Inflammatory macrophage treated with lipopolysaccharide for 1 hour (primary cell): ENCODE data around the gene TSPAN4.

Experiments used
- DNase-seq, 2 donors: peaks; one replicate each; pipeline ENCODE4 v3.0.0-alpha.2; 2020 to 2022

Gene TSPAN4

GRCh38 chr11:808427-809286, 34.0 kb upstream of the TSPAN4 start:
- DNase-seq = no peak

GRCh38 chr11:809287-810039, 33.2 kb upstream of the TSPAN4 start, which contains the start of gene RPLP2:
Gene RPLP2, plus strand, starts transcription at chr11:809967. Its CDS starts 268 bp downstream, at chr11:810235.
- peak; percentile 96 to 99 for DNase-seq

- DNase-seq = no peak
Observed at GRCh38 chr11:810040-810567, 32.5 kb upstream of the TSPAN4 start.

DNA sequence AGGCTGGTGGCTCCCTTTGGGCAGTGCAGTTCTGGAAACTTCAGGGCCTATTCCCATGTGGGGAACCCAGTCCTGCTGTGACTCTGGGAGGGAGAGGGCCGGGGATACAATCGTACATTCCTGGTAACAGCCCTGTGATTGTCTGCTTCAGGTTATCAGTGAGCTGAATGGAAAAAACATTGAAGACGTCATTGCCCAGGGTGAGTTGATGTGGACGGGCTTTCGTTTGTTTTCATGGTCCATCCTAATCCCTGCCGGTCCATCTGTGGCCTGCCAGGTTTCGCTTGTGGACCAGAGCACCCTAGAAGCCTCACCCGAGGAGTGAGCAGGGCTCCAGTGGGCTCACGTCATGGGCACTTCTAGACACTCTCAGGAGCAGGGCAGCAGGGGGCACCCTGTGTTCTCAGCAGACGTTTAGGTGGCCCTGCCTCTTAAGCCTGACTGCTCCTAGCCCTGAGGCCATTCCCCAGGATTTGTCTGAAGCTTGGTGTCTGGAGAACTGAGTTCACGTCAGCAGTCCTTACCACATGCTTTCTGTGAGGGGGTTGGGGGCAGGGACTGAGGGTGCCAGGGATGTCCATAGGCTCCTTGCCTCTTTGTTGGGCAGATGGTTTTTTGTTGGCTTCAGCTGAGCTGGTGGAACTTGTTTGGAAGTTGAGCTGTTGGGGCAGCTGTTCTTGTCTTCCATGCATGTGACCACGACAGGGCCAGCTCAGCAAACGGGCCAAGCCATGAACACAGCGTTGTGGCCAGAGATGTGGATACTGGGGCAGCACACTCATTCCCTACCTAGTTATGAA, 31.0 kb upstream of the TSPAN4 start:
- DNase-seq = no peak

- DNase-seq = no peak
Observed at GRCh38 chr11:812390-812789, 30.3 kb upstream of the TSPAN4 start.

DNA sequence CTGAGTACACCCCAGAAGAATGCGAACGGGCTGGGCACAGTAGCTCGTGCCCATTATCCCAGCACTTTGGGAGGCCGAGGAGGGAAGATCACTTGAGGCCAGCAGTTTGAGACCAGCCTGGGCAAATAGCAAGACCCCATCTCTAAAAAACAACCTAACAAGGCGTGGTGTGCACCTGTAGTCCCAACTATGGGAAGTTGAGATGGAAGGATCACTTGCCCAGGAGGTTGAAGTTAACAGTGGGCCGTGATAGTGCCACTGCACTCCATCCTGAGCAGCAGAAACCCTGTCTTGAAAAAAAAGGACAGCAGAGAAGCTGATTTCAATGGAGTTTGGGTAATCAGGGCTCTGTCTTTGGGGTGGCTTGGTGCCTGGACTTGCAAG, 29.6 kb upstream of the TSPAN4 start:
- no peak for DNase-seq

DNA sequence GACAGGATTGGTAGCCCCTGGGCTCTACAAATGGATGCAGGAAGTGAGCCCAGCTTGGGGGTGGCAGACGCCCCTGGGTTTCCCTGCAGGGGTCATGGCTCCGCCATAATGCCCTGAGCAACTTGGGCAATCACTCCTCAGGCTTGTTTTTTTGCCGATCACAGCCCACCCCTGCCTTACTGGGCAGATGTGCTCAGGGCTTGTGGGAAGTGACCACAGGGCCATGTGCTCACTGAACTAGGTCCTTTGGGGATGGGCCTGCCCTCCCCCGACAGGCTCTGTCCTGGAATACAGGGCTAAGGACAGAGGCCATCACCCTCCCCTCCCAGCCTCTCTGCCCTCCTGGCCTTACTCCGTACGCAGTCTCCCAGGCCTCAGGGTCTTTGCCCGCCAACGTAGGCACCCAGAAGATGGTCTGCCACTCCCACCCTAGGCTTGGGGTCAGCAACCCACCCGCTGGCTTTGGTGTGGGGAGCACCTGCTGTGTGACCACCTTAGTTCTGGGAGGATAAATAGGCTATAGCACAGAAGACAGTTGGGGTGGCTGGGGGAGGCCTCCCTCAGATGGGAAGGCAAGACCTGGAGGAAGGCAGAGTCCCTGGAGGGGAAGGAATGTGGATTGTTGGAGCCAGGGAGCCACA, 29.1 kb upstream of the TSPAN4 start:
- no peak for DNase-seq

GRCh38 chr11:815675-816432, 26.8 kb upstream of the TSPAN4 start:
- no peak for DNase-seq

DNA sequence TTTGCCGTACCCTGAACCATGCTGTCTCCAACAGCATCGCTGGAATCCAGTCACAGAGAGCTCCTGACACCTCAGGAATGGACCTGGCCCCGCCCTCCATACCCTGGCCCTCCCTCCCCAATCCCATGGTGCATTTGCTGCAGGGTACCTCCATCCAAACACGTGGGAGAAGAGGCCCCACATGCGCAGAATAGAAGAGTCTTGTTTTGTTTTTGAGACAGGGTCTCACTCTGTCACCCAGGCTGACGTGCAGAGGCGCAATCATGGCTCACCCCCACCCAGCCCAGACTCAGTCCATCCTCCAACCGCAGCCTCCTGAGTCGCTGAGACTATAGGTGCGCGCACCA, 26.2 kb upstream of the TSPAN4 start:
- DNase-seq = no peak

DNA sequence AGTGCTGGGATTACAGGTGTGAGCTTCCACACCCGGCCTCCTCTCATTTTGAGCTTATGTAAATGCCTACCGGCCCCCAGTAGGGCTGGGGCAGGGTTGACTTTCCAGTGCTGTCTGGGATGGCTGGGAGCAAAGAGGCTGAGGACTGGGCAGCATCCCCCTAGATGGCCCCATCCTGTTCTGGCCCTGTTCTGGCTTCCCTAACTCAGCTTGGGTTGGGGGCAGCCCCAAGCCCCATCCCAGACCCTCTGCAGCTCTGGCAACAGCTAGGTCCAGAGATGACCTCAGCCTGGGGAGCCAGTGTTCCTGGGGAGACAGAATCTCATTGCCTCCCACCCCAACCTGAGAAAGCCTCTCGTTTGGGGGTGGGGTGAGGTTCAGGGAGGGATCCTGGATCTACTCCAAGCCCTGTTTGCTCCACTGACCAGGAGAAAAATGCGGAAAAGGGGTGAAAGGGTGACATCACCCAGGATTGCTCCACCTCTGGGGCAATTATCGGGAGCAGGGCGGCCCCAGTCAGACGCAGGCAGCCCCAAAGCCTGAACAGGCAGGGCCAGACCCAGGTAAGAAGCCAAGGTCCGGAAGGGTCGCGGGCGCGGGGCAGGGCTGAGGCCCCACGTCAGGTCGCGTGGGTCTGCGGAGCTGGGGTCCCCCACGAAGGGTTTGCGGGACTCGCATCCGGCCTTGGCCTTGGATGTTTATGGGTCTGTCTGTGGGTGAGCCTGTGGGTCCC, 24.1 kb upstream of the TSPAN4 start, which contains the start of gene PNPLA2:
Gene PNPLA2, plus strand, starts transcription at position 519 of the 733 bp plus-strand sequence. CDS start 805 bp downstream, outside the sequence.
- DNase-seq = no peak

DNA sequence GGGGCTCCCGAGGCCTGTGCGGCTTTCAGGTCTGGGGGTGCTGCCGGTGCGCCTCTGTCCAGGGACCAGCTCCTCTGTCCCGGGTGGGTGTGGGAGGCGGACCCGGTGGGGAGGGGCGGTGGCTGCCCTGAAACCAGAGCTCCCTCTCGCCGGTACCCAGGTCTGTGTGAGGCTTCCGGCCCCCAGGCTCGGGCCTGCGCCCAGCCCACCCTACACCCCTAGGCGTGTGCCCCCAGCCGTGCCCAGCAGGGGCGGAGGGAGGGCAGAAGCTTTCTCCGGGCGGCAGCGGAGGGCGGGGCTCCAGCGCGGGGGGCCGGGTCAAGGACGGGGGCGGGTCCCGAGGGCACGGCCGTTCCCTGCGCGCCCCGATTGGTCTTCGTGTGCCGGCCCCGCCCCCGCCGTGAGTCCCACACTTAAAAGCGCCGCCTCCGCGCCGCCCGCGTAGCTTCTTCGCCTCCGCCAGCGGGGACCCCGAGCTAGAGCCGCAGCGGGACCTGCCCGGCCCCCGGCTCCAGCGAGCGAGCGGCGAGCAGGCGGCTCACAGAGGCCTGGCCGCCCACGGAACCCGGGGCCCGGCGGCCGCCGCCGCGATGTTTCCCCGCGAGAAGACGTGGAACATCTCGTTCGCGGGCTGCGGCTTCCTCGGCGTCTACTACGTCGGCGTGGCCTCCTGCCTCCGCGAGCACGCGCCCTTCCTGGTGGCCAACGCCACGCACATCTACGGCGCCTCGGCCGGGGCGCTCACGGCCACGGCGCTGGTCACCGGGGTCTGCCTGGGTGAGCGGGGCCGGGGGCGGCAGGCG, 23.3 kb upstream of the TSPAN4 start:
- DNase-seq = peak; percentile 80 to 92

DNA sequence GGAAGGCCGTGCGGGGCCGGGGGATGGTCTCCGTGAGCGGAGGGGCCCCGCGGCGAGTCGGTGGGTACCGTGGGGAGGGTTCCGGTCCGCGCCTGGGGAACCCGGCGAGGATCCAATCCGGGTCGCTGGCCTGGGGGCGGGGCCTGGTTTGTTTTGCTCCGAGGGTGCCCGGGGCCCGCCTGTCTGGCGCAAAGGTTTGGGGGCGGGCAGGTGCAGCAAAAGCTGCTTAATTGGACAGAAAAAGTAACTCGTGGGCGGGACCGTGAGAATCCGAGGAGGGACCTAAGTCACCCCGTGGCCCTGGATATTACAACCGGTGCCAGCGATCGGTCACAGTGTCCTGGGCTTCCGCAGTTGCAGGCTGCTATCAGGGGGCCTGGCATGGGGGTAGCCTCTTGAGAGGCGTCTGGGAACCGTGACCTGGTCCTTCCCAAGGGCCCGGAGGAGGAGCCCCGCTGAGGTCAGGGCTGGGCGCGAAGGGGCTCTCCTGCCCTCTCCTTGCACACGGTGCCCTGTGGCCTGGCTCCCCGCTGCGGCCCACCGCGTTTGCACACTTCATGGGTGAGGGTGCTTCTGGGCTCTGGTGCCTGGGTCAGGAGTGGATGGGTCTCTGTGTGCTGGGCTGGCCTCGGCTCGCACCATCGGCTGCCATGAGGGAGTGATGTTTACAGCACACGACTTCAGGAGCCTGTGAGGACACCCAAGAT, 22.6 kb upstream of the TSPAN4 start:
- DNase-seq = peak; percentile 64 to 69

DNA sequence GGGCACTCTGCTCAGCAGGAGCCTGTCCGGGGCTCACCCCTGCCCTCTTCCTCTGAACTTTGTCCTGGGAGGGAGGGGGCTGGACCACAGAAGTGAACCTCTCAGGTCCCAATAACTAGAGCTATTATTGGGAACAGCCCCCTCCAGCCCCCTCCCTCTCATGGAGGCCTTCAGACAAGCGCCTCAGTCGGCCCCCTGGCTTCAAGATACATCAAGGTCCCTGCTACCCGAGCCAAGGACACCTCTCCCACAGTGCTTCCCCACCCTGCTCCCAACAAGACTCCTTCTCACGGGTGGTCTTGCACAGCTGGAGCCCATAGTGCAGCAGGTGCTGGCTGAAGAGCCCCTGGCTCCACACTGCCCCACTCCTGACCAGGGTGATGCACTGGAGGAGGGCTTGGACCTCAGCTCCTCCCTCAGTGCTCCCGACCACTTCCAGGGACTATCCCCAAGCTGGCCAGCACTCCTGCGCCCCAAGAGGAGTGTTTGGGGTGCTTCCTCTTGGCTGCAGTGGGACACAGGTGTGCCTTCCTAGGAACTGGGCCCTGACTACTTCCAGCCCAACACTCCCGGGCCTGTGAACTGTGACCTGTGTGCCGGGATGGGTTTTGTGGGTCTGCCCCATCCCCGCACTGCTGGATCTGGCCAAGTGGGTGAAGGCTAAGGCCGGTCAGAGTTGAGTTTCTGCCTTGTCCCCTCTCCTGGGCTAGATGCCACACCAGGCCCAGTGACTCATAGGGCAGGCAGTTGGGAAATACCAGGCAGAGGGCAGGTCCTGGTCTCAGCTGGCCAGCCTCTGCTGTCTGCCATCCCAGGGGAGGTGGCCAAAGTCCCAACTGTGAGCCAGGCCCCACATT, 21.8 kb upstream of the TSPAN4 start:
- peak; percentile 70 to 75 for DNase-seq

DNA sequence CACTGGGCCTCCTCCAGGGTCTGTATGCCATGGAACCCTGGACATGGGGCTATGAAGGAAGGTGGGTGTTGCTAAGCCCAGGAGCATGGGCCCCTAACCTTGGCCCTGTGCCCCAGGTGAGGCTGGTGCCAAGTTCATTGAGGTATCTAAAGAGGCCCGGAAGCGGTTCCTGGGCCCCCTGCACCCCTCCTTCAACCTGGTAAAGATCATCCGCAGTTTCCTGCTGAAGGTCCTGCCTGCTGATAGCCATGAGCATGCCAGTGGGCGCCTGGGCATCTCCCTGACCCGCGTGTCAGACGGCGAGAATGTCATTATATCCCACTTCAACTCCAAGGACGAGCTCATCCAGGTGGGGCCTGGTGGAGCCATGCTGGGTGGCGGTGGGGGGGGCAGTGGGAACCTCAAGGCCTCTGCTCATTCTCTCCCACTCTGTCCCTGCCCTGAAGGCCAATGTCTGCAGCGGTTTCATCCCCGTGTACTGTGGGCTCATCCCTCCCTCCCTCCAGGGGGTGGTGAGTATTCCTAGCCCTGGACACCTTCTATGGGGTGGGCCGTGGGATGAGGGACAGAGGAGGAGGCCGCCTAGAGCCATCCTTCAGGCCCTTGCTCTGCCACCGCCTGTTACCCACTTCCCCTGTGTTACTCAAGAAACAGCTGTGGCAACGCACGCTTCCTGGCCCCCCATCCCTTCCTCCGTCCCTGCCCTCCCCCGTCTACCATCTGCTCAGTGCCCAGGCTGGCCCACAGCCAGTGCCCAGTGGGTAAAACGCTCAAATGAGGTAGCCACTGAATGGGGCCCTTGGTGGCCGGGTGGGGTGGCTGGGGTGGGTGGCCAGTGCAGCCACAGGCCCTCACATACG, 20.9 kb upstream of the TSPAN4 start:
- peak in 1 of 2 donors; percentile 34 for DNase-seq

GRCh38 chr11:823441-824291, 19.0 kb upstream of the TSPAN4 start:
- DNase-seq = no peak

DNA sequence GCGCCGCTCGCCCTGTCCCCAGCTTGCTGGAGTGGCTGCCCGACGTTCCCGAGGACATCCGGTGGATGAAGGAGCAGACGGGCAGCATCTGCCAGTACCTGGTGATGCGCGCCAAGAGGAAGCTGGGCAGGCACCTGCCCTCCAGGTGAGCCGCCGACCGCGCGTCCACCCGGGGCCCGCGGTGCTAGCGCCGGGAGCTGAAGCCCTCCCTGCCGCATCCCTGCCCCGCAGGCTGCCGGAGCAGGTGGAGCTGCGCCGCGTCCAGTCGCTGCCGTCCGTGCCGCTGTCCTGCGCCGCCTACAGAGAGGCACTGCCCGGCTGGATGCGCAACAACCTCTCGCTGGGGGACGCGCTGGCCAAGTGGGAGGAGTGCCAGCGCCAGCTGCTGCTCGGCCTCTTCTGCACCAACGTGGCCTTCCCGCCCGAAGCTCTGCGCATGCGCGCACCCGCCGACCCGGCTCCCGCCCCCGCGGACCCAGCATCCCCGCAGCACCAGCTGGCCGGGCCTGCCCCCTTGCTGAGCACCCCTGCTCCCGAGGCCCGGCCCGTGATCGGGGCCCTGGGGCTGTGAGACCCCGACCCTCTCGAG, 18.3 kb upstream of the TSPAN4 start:
- no peak for DNase-seq
